Type B pancreatic cell (in vitro differentiated cells): ENCODE data around the gene OSM. TPM values are rescaled to one million over a fixed set of nuclear protein-coding genes. Genes with fewer than 3 reads are reported as not detected.
A peak's percentile ranks its signal among the peaks of the same experiment; 100 is the strongest.

ENCODE experiments used
- DNase-seq: peaks from one replicate; pipeline ENCODE4 v3.0.0; 2021; ENCODE audit warnings: mixed read lengths; ENCODE audit not compliant: unreplicated experiment; ENCODE audit errors: extremely low spot score
- H3K27ac Mint-ChIP-seq: 2 replicates; pipeline ENCODE4 v1.8.0; 2021; ENCODE audit warnings: mild to moderate bottlenecking, mixed read lengths
- H3K27me3 Mint-ChIP-seq: 2 replicates; pipeline ENCODE4 v1.8.0; 2021; ENCODE audit warnings: mixed read lengths
- H3K36me3 Mint-ChIP-seq: 2 replicates; pipeline ENCODE4 v1.8.0; 2021; ENCODE audit warnings: mixed read lengths
- H3K4me1 Mint-ChIP-seq: one replicate; pipeline ENCODE4 v1.8.0; 2021; ENCODE audit warnings: mixed read lengths; ENCODE audit not compliant: unreplicated experiment
- H3K4me3 Mint-ChIP-seq: 2 replicates; pipeline ENCODE4 v1.8.0; 2021; ENCODE audit warnings: mild to moderate bottlenecking, mixed read lengths
- H3K9me3 Mint-ChIP-seq: 2 replicates; pipeline ENCODE4 v1.8.0; 2021; ENCODE audit warnings: mixed read lengths
- CTCF ChIP-seq: fragments of 200-600 bp; sonication (generic); conservative IDR thresholded peaks from 2 replicates; pipeline ENCODE4 v1.5.0; 2021; ENCODE audit warnings: antibody characterized with exemption, mild to moderate bottlenecking
- total RNA-seq: library from RNA; stranded (reverse); gene quantifications from 2 replicates; pipeline ENCODE4 v1.2.1, GENCODE V29; 2021; ENCODE audit warnings: low replicate concordance

The OSM gene
- total RNA-seq, 1 donor from 2014 or later, result not detected

GRCh38 chr22:30307041-30307574 is 40.5 kb upstream of the OSM start:
- no peak for DNase-seq
- Mint-ChIP-seq H3K4me1 (peaks cover 66% of the 10 kb centered on the region), H3K27ac (peak overlapping the region; percentile 85), H3K9me3 (no peaks in the 10 kb centered on the region), H3K36me3 (peaks cover 10% of the 10 kb centered on the region), H3K27me3 (no peaks in the 10 kb centered on the region), H3K4me3 (peak overlapping the region; percentile 6)
- TF ChIP-seq CTCF, result no peak

DNA sequence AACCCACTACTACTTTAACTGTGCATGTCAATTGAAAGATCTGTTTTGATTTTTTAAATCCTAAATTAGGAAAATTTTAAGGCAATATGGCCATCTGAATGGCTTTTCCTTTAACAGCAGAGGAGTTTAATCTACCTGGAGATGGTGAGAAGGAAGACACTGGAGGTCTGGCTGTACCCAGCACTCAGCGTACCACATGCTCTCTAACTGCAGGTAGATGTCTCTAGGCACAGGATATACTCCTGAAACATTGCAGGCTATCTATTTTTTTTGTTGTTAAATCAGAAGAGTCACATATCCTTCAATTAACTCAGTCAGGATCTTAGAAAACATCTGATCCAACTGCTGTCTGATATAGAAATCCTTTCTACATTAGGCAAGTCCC is 40.0 kb upstream of the OSM start:
- TF ChIP-seq CTCF, result no peak
- peak overlapping the region; percentile 85 for H3K27ac Mint-ChIP-seq
- H3K9me3 Mint-ChIP-seq, result no peaks in the 10 kb centered on the region
- no peaks in the 10 kb centered on the region for H3K27me3 Mint-ChIP-seq
- peaks cover 67% of the 10 kb centered on the region for H3K4me1 Mint-ChIP-seq
- H3K36me3 Mint-ChIP-seq, result peaks cover 10% of the 10 kb centered on the region
- no peak for DNase-seq
- H3K4me3 Mint-ChIP-seq, result no peak overlapping the region

GRCh38 chr22:30305906-30306626 is 39.4 kb upstream of the OSM start:
- no peak for TF ChIP-seq CTCF
- H3K9me3 Mint-ChIP-seq, result no peaks in the 10 kb centered on the region
- H3K27me3 Mint-ChIP-seq, result no peaks in the 10 kb centered on the region
- peak overlapping the region; percentile 85 for H3K27ac Mint-ChIP-seq
- peaks cover 10% of the 10 kb centered on the region for H3K36me3 Mint-ChIP-seq
- peaks cover 69% of the 10 kb centered on the region for H3K4me1 Mint-ChIP-seq
- H3K4me3 Mint-ChIP-seq, result peak overlapping the region; percentile 36
- DNase-seq, result no peak

DNA sequence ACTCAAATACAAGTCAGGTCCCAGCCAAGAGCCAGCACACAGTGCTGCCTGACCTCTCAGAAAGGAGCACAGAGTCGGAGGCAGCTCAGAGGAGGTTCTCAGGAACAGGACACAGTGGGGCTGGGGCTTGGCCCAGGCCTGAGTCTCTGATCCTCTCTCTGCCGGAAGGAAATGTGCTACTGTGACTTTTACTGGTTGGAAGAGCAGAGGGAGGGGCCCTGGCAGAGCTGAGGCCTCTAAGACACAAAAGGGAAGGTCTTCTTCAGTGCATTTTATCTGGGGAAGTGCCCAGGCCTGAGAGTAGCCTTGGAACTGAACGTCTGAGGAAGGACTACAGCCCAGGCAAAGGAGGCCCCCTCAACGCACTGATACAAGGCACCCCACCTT is 38.9 kb upstream of the OSM start:
- Mint-ChIP-seq H3K27ac (peak overlapping the region; percentile 85), H3K4me1 (peaks cover 65% of the 10 kb centered on the region), H3K36me3 (peaks cover 10% of the 10 kb centered on the region), H3K4me3 (peak overlapping the region; percentile 22), H3K27me3 (no peaks in the 10 kb centered on the region), H3K9me3 (no peaks in the 10 kb centered on the region)
- no peak for TF ChIP-seq CTCF
- no peak for DNase-seq

GRCh38 chr22:30304495-30305244 is 38.0 kb upstream of the OSM start:
- Mint-ChIP-seq H3K27me3 (no peaks in the 10 kb centered on the region), H3K4me3 (peak overlapping the region; percentile 22), H3K36me3 (peaks cover 10% of the 10 kb centered on the region), H3K4me1 (peaks cover 56% of the 10 kb centered on the region), H3K9me3 (no peaks in the 10 kb centered on the region), H3K27ac (peak overlapping the region; percentile 85)
- DNase-seq, result no peak
- TF ChIP-seq CTCF, result no peak
